T-helper 2 cell treated with Interferon-gamma antibody and Interleukin-4, amounts not matched to agents 5 μg/mL and 100 μg/mL, for 36 hours (primary cell): ENCODE data around the gene LRRN3.
"Not testable (repeated sequence)": the region's sequence is repeated elsewhere in the genome, so short reads cannot be mapped to it uniquely, and the experiment has no call there.

Experiments
- DNase-seq: peaks from one replicate; pipeline ENCODE4 v3.0.0; 2021; ENCODE audit warnings: low spot score
- H3K27ac Mint-ChIP-seq: one replicate; pipeline ENCODE4 v1.8.0; 2021; ENCODE audit warnings: mild to moderate bottlenecking, mixed read lengths
- H3K27me3 Mint-ChIP-seq: one replicate; pipeline ENCODE4 v1.8.0; 2021; ENCODE audit warnings: low read depth, mixed read lengths
- H3K36me3 Mint-ChIP-seq: one replicate; pipeline ENCODE4 v1.8.0; 2021; ENCODE audit warnings: low read depth, mixed read lengths
- H3K4me1 Mint-ChIP-seq: one replicate; pipeline ENCODE4 v1.8.0; 2021; ENCODE audit warnings: low read depth, mixed read lengths
- H3K4me3 Mint-ChIP-seq: one replicate; pipeline ENCODE4 v1.8.0; 2022; ENCODE audit warnings: mild to moderate bottlenecking, moderate library complexity, mixed read lengths
- H3K9me3 Mint-ChIP-seq: one replicate; pipeline ENCODE4 v1.8.0; 2021; ENCODE audit warnings: mixed read lengths

Gene LRRN3

DNA sequence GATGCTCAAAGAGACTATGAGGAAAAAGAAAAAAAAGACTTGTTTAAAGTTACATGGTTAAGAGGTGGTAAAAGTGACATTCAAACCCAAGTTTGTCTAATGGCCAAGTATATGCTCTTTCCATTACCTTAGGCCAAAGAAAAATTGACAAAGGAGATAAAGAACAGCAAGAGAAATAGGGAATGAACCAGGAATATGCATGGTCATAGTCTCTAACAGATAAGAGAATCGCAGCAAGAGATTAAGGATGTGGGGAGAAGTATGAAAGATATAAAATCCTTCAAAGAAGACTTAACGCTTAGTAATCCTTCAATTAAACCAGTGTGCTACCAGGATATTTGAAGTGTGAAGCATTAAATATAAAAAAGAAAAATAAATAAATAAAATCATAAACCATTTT lies 23.2 kb upstream of the LRRN3 start:
- Mint-ChIP-seq H3K36me3 (peaks cover 29% of the 10 kb centered on the region), H3K4me3 (no peak overlapping the region), H3K27ac (no peak overlapping the region), H3K27me3 (no peaks in the 10 kb centered on the region), H3K4me1 (peaks cover 14% of the 10 kb centered on the region), H3K9me3 (peaks cover 31% of the 10 kb centered on the region)
- DNase-seq: no peak

DNA sequence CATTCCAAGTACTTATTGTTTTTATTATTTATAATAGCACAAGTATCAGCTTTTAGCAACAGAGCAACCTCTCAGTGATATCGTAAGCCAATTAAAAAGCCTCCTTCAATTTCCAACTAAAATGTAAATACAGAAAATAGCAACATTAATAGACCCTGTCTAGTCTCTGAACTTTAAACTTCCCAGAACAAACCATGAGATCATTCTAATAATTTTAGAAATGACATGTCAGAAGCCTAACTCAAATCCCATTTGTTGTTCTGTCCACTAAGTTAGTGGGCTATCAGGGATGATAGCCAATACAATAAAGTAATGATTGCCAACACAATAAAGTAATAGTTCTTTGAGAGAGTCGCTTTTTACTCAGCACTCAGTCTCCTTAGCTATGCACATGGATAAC lies 22.3 kb upstream of the LRRN3 start:
- Mint-ChIP-seq H3K27me3 (no peaks in the 10 kb centered on the region), H3K36me3 (peaks cover 20% of the 10 kb centered on the region), H3K27ac (no peak overlapping the region), H3K4me3 (no peak overlapping the region), H3K9me3 (peaks cover 27% of the 10 kb centered on the region), H3K4me1 (peaks cover 22% of the 10 kb centered on the region)
- DNase-seq: no peak

GRCh38 chr7:111071556-111071955 lies 19.4 kb upstream of the LRRN3 start:
- no peak for DNase-seq
- Mint-ChIP-seq H3K4me1 (peaks cover 47% of the 10 kb centered on the region), H3K27me3 (no peaks in the 10 kb centered on the region), H3K4me3 (no peak overlapping the region), H3K36me3 (peaks cover 17% of the 10 kb centered on the region), H3K27ac (no peak overlapping the region), H3K9me3 (peaks cover 16% of the 10 kb centered on the region)

DNA sequence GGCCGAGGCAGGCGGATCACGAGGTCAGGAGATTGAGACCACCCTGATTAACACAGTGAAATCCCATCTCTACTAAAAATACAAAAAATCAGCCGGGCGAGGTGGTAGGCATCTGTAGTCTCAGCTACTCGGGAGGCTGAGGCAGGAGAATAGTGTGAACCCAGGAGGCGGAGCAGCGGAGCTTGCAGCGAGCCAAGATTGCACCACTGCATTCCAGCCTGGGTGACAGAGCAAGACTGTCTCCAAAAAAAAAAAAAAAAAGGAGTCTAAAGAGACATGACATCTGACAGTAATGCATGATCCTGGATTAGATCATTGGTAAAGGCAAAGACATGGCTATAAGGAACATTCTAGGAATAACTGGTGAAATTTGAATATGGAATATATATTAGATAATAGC lies 18.3 kb upstream of the LRRN3 start:
- DNase-seq, H3K4me3 Mint-ChIP-seq, H3K27me3 Mint-ChIP-seq, H3K27ac Mint-ChIP-seq: not testable (repeated sequence)
- Mint-ChIP-seq H3K4me1 (peaks cover 58% of the 10 kb centered on the region), H3K9me3 (peaks cover 11% of the 10 kb centered on the region), H3K36me3 (peaks cover 12% of the 10 kb centered on the region)

- DNase-seq: no peak
- H3K4me1 Mint-ChIP-seq: peaks cover 59% of the 10 kb centered on the region
- H3K27ac Mint-ChIP-seq: peak overlapping the region; percentile 81
- peaks cover 12% of the 10 kb centered on the region for H3K36me3 Mint-ChIP-seq
- H3K4me3 Mint-ChIP-seq: peak overlapping the region; percentile 16
- H3K9me3 Mint-ChIP-seq: peaks cover 11% of the 10 kb centered on the region
- H3K27me3 Mint-ChIP-seq: no peaks in the 10 kb centered on the region
These were observed 16.7 kb upstream of the LRRN3 start for GRCh38 chr7:111074071-111074747.

- H3K4me1 Mint-ChIP-seq: peaks cover 57% of the 10 kb centered on the region
- peak overlapping the region; percentile 81 for H3K27ac Mint-ChIP-seq
- peaks cover 12% of the 10 kb centered on the region for H3K36me3 Mint-ChIP-seq
- peaks cover 11% of the 10 kb centered on the region for H3K9me3 Mint-ChIP-seq
- H3K4me3 Mint-ChIP-seq: peak overlapping the region; percentile 16
- no peaks in the 10 kb centered on the region for H3K27me3 Mint-ChIP-seq
- no peak for DNase-seq
These were observed 16.2 kb upstream of the LRRN3 start for GRCh38 chr7:111074748-111075146.

- no peak overlapping the region for H3K4me3 Mint-ChIP-seq
- peak overlapping the region; percentile 60 for H3K27ac Mint-ChIP-seq
- H3K9me3 Mint-ChIP-seq: peaks cover 11% of the 10 kb centered on the region
- no peak for DNase-seq
- H3K4me1 Mint-ChIP-seq: peaks cover 60% of the 10 kb centered on the region
- peaks cover 13% of the 10 kb centered on the region for H3K36me3 Mint-ChIP-seq
- no peaks in the 10 kb centered on the region for H3K27me3 Mint-ChIP-seq
These were observed 15.4 kb upstream of the LRRN3 start for GRCh38 chr7:111075498-111075897.

DNA sequence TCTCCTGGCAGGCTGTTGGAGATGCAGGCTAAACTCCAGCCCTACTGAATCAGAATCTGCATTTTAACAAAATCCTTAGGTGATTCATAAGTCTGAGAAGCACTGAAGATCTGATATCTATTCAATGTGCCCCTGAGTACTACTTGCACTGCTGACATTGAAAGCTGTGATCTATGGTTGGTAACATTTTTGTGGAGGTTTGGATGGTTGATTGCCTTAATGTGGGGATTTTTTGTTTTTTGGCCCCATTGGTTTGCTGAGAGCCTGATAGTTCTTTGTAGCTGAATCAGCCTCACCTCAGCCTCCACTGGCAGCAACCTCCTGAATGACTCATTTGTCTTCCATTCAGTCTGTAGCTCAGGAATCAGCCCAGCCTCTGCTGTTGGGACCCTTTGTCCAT lies 14.7 kb upstream of the LRRN3 start:
- H3K27ac Mint-ChIP-seq: peak overlapping the region; percentile 60
- peak overlapping the region; percentile 2 for H3K4me3 Mint-ChIP-seq
- H3K4me1 Mint-ChIP-seq: peaks cover 64% of the 10 kb centered on the region
- DNase-seq: peak; percentile 60
- H3K36me3 Mint-ChIP-seq: peaks cover 13% of the 10 kb centered on the region
- H3K27me3 Mint-ChIP-seq: no peaks in the 10 kb centered on the region
- peaks cover 11% of the 10 kb centered on the region for H3K9me3 Mint-ChIP-seq

GRCh38 chr7:111077001-111077400 lies 13.9 kb upstream of the LRRN3 start:
- Mint-ChIP-seq H3K9me3 (peaks cover 11% of the 10 kb centered on the region), H3K36me3 (peaks cover 12% of the 10 kb centered on the region), H3K27me3 (no peaks in the 10 kb centered on the region), H3K4me3 (peak overlapping the region; percentile 31), H3K4me1 (peaks cover 68% of the 10 kb centered on the region), H3K27ac (peak overlapping the region; percentile 60)
- no peak for DNase-seq

- no peaks in the 10 kb centered on the region for H3K27me3 Mint-ChIP-seq
- peak overlapping the region; percentile 99 for H3K27ac Mint-ChIP-seq
- H3K9me3 Mint-ChIP-seq: peaks cover 4% of the 10 kb centered on the region
- H3K4me3 Mint-ChIP-seq: peak overlapping the region; percentile 47
- H3K4me1 Mint-ChIP-seq: peaks cover 77% of the 10 kb centered on the region
- peaks cover 17% of the 10 kb centered on the region for H3K36me3 Mint-ChIP-seq
- no peak for DNase-seq
These were observed 10.3 kb upstream of the LRRN3 start for GRCh38 chr7:111080495-111081105.

DNA sequence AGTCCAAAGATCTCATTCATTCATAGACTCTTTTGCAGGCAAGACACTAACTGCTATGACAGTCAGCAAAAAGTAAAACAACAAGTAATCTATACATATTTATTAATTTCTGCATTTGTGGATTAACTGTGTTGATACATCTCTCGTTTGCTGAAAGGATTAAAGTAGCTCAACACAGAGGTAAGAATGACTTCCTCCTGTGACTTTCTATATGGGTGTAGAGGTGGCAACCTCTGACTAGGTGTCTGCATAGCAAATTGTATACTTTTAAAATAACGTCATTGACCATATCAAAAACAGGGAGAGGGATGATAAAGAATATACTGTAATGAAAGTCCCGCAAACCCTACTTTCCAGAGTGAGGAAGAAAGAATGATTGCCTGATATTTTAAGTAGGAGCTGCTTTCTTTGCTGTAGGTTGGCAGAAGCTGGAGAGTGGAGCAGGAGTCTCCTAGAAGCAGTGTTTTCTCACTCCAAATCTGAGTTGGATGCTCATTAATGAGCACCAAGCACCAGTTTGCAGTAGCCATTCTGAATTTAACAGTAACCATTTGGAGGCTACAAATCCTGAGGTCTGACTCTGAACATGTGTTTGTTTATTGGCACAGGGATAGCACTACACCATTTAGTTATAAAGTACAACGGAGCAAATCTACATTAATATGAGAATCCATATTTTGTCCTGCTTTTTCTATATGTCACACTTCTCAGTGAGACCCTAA lies 9.2 kb upstream of the LRRN3 start:
- Mint-ChIP-seq H3K27ac (peak overlapping the region; percentile 99), H3K9me3 (peaks cover 5% of the 10 kb centered on the region), H3K27me3 (no peaks in the 10 kb centered on the region), H3K4me1 (peaks cover 71% of the 10 kb centered on the region), H3K36me3 (peaks cover 17% of the 10 kb centered on the region), H3K4me3 (peak overlapping the region; percentile 78)
- DNase-seq: no peak

DNA sequence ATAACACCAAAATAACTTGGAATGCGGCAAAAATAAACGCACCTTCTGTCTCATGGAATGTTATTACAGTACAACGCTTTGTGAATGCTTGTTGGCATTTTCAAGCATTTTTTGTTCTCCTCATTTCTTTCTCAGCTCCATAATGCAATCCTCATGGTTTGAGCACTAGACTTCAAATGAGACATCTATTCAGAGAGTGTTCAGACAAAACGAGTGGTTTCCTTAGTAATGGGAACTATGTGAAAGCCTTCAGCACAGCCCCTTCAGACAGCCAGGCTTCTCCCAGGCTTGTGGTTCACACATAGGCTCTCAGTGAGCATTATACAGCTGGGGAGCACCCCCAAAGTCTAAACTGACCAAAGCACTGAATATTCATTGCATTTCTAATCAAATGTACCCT lies 8.6 kb upstream of the LRRN3 start:
- no peak for DNase-seq
- peaks cover 64% of the 10 kb centered on the region for H3K4me1 Mint-ChIP-seq
- peaks cover 17% of the 10 kb centered on the region for H3K36me3 Mint-ChIP-seq
- peak overlapping the region; percentile 99 for H3K27ac Mint-ChIP-seq
- H3K9me3 Mint-ChIP-seq: peaks cover 5% of the 10 kb centered on the region
- no peaks in the 10 kb centered on the region for H3K27me3 Mint-ChIP-seq
- peak overlapping the region; percentile 78 for H3K4me3 Mint-ChIP-seq

DNA sequence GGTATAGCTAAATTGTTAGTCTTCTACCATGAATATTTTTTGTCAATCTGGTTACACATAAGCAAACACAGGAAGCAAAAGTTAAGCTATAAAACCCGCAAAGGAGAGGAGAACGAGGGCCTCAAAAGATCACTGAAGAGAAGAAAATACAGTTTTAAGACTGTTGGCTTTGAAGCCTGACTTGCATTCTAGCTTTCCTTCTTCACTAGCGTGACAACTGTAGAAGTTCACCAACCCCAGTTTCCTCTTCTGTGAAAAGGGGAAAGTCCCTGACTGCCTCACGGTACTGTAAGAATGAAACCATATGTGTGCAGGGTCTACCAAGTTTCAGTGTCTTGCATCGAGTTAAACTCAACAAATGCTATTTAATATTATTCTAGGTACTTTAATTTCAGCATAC lies 7.5 kb upstream of the LRRN3 start:
- peak overlapping the region; percentile 99 for H3K27ac Mint-ChIP-seq

DNA sequence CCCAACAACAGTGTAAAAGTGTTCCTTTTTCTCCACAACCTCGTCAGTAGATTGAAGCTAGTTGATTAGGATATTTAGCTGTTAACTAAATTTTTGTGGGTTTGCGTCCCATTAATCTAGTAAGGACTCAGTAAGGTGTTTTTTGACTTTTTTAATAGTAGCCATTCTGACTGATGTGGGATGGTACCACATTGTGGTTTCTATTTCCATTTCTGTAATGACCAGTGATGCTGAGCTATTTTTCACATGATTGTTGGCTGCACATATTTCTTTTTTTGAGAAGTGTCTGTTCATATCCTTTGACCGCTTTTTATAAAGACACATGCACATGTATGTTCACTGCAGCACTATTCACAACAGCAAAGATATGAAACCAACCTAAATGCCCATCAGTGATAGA lies 5.6 kb upstream of the LRRN3 start:
- H3K4me1 Mint-ChIP-seq: peaks cover 76% of the 10 kb centered on the region
- DNase-seq: no peak
- peaks cover 5% of the 10 kb centered on the region for H3K9me3 Mint-ChIP-seq
- peaks cover 15% of the 10 kb centered on the region for H3K36me3 Mint-ChIP-seq
- peak overlapping the region; percentile 14 for H3K4me3 Mint-ChIP-seq
- peak overlapping the region; percentile 65 for H3K27ac Mint-ChIP-seq
- no peaks in the 10 kb centered on the region for H3K27me3 Mint-ChIP-seq

More for the DNA sequence above, 7.5 kb upstream of the LRRN3 start:
- peak; percentile 78 for DNase-seq
- Mint-ChIP-seq H3K9me3 (peaks cover 5% of the 10 kb centered on the region), H3K27me3 (no peaks in the 10 kb centered on the region), H3K4me3 (peak overlapping the region; percentile 78), H3K36me3 (peaks cover 17% of the 10 kb centered on the region), H3K4me1 (peaks cover 68% of the 10 kb centered on the region)
